RKO (cell line): ENCODE data around the gene EMP1.

Experiments used
- DNase-seq: peaks from one replicate; pipeline ENCODE4 v3.0.0-alpha.2; 2016; ENCODE audit warnings: low spot score

The EMP1 gene

DNA sequence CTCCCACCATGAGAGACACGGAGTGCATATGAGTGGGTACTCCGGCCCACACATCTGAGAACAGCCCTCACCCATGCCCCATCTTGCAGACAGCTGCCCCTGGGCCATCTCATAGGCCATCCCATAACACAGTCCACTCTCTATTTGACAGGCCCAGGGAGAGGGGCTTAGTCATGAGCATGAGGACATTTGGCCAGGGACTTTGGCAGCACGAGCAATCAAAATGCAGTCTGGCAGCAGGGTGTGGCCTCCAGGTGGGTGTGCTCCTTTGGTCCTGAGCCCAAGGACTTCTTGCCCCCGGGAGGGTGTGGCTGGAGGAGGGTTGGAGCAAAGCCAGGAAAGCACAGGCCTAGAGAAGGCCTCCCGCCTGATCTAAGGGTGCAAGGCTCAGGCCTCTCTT, 25.6 kb downstream of the EMP1 start:
- DNase-seq = no peak

DNA sequence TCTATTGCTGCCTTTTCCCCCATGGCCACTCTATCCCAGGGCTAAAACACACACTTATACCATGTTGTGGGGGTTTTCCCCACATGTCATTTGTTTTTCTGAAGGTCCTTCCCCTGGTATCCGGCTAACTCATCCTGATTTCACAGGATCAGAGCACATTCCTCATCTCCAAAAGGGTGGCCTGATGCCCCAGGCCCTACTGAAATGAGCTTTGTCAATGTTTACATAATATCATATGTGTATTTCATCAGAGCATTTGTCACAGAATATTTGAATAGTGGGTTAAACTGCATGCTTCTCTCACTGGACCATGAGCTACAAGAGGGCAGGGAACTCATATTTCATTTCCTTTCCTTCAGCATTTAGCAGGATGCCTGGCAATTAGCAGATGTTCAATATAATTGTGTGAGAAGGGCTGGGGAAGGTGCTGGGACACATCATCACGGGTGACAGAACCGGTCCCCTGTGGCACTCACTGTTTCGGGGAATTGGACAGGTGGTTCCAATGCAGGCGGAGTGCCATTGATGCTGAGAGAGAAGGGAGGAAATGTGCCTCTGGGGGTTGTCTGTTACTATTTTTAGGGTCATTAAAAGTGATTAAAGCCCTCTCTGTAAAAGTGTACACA, 26.8 kb downstream of the EMP1 start:
- DNase-seq = no peak

DNA sequence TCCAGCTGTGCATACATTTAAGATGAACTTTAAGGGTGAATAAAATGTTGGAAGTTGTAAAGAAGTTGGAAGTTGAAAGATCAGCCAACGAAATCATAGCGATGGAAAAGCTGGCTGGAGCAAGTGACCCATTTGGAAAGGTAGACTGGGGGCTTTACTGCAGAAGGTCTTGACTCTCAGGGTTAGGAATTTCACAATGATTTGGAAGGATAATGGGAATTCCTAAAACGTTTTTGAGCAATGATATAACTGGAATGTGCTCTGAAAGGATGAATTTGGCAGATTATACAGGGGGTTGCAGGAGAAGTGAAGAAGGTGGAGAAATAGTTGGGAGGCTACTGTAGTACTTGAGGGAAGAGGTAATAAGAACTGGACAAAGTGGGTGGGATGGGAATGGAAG, 27.4 kb downstream of the EMP1 start:
- DNase-seq = no peak

DNA sequence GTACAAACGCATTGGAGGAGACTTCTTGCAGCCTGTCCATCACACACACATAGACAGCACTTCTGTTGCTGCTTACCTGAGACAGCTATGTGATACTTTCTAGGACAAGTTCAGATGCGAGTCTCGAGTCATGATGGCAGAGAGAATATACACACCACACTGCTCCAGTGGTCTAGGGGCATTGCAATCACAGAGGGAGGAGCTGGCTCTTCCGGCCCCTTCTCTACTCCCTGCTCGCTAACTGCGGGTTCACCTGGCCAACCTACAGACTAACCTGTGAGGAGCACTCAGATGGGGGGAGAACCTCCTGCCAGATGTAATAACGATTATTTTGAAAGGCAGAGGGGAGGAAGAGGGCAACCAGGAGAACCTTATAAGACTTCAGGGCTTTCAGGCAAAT, 30.7 kb downstream of the EMP1 start:
- DNase-seq = no peak

DNA sequence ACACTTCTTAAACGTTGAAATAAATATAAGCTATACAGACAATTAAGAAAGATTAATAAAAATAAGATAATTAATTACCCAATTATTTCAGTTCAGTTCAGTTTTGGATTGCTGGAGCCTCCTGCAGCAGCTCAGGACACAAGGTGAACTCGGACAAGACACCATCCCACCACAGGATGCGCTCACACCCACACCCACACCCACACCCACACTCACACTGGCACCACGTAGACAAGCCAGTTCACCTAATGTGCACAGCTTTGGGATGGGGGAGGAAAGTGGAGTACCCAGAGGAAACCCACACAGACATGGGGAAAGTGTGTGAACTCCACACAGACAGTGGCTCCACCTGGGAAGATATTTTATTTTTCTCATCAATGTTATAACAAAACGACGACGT, 32.1 kb downstream of the EMP1 start:
- no peak for DNase-seq

DNA sequence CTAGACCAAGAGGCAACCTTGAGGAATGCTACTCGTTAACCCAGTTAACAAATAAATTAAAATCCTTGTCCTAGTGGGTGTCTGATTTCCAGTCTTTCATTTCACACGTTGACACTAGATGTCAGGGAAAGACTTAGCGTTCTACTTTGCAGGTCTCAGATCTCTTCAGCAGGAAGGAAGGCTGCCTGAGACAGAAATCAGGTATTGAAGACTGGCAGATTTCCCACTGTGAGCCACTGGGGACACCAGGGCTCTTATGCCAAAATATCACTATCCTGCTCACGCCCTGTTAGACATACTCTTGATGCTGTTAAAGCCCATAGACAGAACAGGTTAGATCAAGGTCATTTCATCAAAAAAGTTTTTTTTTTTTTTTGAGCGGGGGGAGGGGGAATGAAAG, 33.0 kb downstream of the EMP1 start:
- no peak for DNase-seq

DNA sequence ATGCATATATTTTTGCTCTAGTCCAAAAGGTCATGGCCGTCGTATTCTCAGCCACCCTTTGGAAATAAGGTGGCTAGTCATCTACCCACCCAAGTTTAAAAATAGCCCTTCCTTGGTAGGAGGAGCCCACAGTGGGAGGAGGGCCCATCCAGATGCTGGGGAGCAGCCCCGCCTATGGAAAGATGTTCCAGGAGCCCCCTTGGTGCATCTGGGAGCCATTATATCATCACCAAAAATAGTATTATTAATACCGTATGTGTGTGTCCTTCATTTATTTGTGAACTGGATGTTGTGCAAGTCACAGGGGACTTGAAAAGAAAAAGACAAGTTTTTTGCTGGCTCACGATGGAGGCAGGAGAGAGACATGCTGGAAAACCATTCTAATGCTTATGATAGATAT, 34.0 kb downstream of the EMP1 start:
- DNase-seq = no peak

DNA sequence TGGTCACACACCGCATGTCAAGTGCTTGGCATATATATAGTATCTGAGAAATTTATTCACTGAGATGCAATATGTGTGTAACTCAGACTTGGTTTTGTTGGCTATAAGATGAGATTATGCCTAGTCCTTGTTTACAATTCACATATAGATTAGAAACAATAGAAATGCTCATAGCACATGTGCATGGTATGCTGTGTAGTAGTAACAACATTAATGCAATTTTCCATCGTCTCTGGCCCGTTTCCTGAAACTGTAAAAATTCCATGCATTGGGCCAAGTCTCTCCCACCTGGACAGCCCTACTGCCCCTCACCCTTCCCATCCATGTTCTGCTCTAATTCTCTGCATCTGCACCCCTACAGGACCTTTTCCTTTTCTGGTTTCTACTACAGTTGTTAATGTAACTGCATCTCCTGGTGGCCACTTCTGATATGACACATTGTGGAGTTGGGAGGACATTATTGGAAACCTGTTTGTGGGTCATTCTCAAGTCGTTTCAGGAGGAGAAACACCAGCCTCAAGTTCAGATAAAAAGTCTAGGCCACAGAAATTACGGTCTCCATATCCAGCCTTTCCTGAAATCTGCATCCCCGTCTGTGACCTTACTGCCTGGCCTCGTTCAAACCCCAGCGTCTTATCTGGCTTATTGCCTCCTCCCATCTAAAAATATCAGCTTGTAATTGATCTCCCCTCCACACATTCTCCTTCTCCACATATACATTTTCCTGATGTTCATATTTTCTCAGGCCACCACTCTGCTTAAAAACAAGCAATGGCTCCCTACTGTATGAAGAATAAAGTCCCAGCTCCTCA, 37.5 kb downstream of the EMP1 start:
- peak; percentile 62 for DNase-seq

DNA sequence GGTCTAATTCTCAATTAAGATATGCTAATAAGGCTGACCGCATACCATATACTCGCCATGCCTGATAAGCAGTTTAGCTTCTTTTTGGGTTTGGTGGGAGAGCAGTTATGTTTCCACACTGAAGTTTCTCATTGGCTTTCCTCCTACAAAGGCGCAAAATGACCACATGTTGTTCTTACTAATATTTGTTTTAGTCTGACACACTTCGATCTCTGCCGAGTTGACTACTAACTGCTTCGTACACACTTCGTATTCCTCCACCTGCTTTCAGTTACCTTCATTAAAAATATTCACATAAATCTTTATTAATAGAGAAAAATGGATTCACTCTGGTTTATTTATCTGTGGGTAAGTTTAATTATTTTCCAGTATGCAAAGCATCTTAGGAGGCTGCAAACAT, 41.7 kb downstream of the EMP1 start:
- no peak for DNase-seq

DNA sequence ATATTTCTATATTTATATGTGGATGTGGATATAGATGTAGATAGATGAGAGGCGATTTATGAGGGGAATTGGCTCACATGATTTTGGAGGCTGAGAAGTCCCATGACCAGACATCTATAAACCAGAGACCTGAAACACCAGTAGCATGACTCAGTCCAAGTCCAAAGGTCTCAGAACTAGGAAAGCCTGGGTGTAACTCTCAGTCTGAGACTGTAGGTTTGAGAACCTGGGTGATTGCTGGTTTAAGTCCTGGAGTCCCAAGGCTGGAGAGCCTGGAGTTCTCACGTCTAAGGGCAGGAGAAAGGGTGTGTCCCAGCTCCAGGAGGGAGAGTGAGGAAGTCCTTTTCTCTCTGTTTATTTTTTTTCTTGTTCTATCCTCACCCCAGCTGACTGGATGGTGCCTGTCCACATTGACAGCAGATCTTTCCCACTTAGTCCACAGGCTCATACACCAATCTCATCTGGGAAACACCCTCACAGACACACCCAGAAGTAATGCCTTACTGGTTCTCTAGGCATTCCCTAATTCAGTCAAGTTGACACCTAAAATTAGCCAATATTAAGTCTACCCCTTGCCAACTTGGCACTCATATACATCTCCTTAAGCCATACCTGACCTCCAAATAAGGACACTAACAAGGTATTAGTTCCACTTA, 45.4 kb downstream of the EMP1 start:
- peak; percentile 21 for DNase-seq

DNA sequence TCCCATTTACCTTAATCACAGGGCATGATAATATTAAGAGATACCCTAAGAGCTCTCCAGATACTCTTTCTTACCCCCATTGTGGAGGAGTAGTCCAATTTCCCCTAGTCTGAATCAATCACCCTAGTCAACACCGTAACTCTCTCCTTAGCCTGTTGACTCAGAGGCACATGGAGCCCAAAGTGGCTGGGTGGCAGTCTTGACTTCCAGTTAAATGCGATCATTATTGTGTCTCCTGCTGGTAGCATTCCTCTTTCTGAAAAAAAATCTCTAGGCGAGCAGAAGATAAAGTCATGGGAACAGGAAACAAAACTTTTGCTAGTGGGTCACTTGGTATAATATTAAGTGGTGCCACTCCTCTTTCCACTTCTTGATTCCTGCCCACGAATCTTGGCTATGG, 46.4 kb downstream of the EMP1 start:
- DNase-seq = no peak

DNA sequence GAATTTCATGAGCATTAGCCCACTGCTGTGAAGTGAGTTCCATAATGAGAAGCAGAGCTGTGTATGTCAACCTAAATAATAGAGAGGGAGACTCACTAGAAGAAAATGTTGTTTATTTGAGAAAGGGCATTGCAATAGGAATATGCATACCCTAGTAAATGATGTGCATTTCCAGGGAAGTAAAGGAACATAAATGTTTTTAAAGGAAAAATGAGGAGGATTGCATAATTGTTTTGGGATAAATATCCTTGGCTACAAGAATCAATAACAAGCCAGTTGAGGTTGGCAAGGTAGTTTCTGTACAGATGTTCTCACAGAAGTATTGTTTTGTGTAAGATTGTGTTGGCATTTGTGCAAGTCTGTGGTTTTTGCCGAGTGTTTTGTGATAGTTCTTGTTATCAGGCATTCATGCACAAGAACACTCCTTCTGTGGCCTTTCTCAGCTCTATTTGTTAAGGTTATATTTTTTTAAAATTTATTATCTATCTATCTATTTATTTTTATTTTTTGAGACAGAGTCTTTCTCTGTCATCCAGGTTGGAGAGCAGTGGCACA, 47.1 kb downstream of the EMP1 start:
- DNase-seq = no peak

DNA sequence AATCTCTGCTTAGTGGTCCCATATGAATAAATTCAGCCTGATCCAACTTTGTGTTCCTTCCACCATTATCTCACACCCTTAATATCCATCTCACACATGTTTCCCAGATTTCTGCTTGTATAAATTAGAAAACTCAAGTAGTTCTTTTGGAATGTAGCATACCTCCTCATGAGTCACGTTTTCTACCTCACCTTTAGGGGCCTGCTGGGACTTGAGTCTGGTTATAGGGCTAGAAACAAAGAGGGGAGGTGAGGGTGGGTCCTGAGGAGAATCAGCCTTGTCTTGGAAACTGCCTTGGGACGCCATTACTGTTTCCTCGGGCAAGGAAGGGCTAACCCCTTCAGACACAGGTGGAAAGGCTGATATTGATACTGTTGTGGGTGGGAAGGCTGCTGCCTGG, 51.1 kb downstream of the EMP1 start:
- no peak for DNase-seq

DNA sequence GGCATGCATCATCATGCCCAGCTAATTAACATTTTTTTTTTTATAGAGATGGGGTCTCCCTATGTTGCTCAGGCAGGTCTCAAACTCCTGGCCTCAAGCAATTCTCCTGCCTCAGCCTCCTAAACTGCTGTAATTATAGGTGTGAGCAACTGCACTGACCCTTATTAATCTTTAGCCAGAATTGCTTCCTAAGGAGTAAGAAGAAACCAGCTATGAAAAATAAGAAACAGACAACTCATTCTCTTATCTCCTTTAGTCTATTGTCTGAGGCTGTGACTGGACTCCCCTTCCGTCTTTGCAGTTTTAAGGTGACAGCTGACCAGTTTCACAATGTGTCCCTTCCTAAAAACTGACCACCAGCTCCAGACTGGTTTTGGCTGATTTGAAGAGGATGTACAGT, 52.4 kb downstream of the EMP1 start:
- no peak for DNase-seq

DNA sequence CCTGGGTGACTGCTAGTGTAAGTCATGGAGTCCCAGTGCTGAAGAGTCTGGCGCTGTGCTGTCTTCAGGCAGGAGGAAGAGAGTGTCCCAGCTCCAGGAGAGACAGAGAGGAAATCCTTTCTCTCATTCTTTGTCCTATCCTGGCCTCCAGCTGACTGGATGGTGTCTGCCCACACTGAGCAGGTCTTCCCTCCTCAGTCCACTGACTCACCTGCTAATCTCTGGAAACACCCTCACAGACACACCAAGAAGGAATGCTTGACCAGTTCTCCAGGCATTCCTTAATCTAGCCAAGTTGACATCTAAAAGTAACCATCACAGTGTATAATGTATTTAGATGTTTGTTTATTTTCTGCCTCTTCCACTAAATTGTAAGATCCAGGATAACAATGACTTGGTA, 53.9 kb downstream of the EMP1 start:
- peak; percentile 16 for DNase-seq

DNA sequence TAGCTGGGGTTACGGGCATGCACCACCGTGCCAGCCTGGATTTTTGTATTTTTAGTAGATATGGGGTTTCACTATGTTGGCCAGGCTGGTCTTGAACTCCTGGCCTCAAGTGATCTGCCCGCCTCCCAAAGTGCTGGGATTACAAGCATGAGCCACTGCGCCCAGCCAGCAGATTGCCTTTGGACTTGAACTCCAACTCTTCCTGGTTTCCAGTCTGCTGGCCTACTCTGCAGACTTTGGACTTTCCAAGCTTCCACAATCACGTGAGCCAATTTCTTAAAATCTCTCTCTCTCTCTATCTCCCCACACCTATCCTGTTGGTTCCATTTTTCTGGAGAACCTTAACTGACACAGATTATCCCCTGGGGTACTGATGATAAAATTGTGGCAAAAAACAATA, 55.0 kb downstream of the EMP1 start:
- DNase-seq = no peak

DNA sequence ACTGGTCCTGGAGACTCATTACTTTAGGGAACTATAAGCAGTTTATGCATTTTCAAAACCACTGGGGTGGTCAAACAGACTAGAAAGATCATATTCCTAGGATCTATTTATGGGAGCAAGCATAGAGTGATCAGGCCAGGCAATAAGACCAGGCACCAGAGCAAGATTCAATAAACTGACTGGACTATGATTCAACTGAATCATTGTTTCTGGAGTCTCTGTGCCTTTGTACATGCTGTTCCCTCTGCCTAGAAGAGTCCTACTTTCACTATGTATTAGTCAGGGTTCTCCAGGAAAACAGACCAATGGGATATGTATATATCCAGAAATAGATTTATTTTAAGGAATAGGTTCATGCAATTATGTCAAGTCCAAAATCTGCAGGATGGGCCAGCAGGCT, 55.5 kb downstream of the EMP1 start:
- DNase-seq = no peak

DNA sequence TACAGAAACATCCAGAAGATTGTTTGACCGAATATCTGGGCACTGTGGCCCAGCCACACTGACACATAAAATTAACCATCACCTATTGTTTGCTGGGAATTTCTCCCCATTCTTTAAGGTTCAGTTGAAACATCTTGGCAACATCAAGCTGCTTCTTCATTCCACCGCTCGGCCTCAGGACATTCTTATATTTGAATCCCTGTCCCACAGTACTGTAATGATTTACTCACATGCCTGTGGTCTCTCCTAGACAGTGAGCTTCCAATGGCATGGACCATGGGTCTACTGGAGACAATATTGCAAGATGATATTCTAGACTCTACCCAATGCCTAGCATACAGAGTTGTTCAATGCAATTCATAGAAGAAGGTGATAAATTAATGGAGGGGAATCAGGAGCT, 56.1 kb downstream of the EMP1 start:
- DNase-seq = no peak

DNA sequence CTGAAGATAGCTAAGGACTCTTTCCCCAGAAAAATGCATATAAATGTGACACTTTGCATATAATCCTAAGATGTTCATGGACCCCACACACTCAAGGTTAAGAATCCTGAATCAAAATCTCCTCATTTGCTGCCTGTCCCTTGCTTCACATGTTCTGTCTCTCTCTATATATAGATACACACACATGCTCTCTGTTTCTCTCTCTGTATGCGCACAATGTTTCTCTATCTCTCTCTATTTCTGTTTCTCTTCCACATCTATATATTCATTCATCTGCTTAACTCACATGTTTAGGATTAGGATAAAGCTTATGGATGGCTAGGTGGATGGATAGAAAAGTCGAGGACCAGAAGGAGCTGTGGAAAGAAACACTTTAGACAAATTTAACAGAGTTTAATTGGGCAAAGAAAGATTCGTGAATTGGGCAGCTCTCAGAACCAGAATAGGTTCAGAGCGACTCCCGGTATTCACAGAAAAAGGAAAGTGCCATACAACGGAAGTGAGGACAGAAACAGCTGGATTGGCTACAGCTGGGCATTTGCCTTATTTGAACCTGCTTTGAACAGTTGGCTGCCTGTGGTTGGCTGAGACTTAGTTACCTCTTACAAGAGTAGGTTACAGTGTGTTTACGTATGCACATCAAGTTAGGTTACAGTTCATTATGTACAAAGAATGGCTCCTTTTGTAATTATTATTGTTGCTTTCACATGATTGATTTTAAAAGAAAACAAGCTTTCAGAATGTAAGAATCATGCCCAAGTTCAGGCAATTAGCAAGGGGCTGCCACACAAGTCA, 57.6 kb downstream of the EMP1 start:
- DNase-seq = no peak

DNA sequence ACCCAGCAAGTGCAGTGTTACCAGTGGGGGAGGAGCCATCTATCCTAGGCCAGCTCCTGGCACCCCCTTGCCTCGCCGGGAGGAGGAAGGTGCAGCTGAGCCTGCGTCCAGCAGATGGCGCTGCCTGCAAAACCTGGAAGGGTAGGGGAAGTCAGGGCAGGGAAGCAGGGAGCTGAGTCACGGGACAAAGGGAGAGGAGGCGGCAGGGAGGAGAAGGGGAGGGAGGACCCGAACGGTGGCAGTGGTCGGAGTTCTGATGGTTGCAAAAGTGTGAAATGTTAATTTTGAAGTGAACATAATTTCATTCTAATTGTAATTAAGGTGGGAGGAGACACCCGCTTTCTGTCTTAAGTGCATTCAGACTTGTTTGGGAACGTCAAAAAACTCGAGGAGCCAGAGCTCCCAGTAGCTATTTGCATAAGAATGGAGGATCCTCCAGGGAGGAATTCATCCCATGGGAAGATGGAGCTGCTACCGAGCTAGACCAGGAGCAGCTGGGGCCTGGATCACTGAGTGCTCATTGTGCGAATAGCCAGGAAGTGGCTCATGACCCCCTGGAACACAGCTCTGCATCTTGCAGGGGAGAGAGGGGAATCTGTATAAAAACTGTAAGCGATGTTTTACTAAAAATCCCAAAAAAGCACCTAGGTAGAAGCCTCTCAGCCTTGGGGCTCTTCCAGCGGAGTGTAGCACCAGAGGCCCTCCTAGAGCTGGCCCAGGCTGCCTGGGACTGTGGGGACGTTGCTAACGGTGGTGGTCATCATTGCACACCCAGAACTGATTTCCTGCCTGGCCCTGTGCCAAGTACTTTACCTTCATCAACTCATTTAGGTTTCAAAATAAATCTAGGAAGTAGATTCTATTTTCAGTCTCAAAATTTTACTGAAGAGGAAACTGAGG, 59.5 kb downstream of the EMP1 start:
- DNase-seq = peak; percentile 91

DNA sequence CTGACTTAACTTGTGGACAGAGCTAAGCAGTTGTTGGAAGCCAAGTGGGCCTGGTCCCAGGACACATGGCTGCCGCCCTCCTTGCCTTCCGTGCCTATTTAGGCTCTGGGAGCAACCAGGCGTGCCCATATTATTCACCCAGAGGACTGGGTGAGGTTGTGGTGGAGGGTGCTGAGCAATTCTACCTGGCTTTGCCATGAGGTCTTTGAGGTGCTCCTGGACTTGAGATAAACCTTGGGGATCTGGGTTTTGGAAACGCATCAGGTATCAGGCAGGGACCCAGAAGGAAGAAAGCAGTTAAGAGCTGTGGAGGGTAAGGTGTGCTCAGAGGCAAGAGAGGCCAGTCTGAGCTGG, 60.1 kb downstream of the EMP1 start:
- no peak for DNase-seq
